HEK293 (cell line): ENCODE measurements around the gene GNG12.

ENCODE experiments used
- HOXD13 ChIP-seq: sonication (generic); formaldehyde crosslinking; IDR thresholded peaks from 2 replicates; pipeline ENCODE4 v1.8.0; 2022; ENCODE audit warnings: missing genetic modification reagents, borderline replicate concordance
- INSM2 ChIP-seq: fragments of 450-650 bp; formaldehyde crosslinking; IDR thresholded peaks from 2 replicates; pipeline ENCODE4 v1.5.1; 2016; ENCODE audit warnings: missing biosample characterization, missing genetic modification characterization
- MYNN ChIP-seq: fragments of 450-650 bp; formaldehyde crosslinking; IDR thresholded peaks from 2 replicates; pipeline ENCODE4 v1.5.1; 2016; ENCODE audit warnings: missing biosample characterization, missing genetic modification characterization, borderline replicate concordance
- RBAK ChIP-seq: fragments of 450-650 bp; formaldehyde crosslinking; IDR thresholded peaks from 2 replicates; pipeline ENCODE4 v1.5.1; 2016; ENCODE audit warnings: missing biosample characterization, missing genetic modification characterization
- REPIN1 ChIP-seq: fragments of 450-650 bp; formaldehyde crosslinking; IDR thresholded peaks from 2 replicates; pipeline ENCODE4 v1.5.1; 2017; ENCODE audit warnings: missing biosample characterization, missing genetic modification characterization, low read depth
- SCRT1 ChIP-seq: fragments of 450-650 bp; formaldehyde crosslinking; IDR thresholded peaks from 2 replicates; pipeline ENCODE4 v1.5.1; 2016; ENCODE audit warnings: missing biosample characterization, missing genetic modification characterization, borderline replicate concordance
- SCRT2 ChIP-seq: fragments of 450-650 bp; formaldehyde crosslinking; IDR thresholded peaks from 2 replicates; pipeline ENCODE4 v1.5.1; 2016; ENCODE audit warnings: missing biosample characterization, missing genetic modification characterization
- ZBTB21 ChIP-seq: fragments of 450-650 bp; formaldehyde crosslinking; IDR thresholded peaks from 2 replicates; pipeline ENCODE4 v1.5.1; 2017; ENCODE audit warnings: missing biosample characterization, missing genetic modification characterization
- ZBTB44 ChIP-seq: fragments of 450-650 bp; IDR thresholded peaks from 2 replicates; pipeline ENCODE4 v1.5.1; 2018; ENCODE audit warnings: missing biosample characterization, mild to moderate bottlenecking, missing genetic modification characterization
- ZFHX2 ChIP-seq: fragments of 450-650 bp; formaldehyde crosslinking; conservative IDR thresholded peaks from 2 replicates; pipeline ENCODE4 v1.5.1; 2016; ENCODE audit warnings: missing biosample characterization, missing genetic modification characterization
- ZNF132 ChIP-seq: fragments of 450-650 bp; formaldehyde crosslinking; IDR thresholded peaks from 2 replicates; pipeline ENCODE4 v1.5.1; 2017; ENCODE audit warnings: missing biosample characterization, missing genetic modification characterization, borderline replicate concordance
- ZNF155 ChIP-seq: fragments of 450-650 bp; formaldehyde crosslinking; IDR thresholded peaks from 2 replicates; pipeline ENCODE4 v1.5.1; 2016; ENCODE audit warnings: missing biosample characterization, missing genetic modification characterization
- ZNF223 ChIP-seq: fragments of 450-650 bp; formaldehyde crosslinking; IDR thresholded peaks from 2 replicates; pipeline ENCODE4 v1.5.1; 2016; ENCODE audit warnings: missing biosample characterization, missing genetic modification characterization
- ZNF280D ChIP-seq: fragments of 450-650 bp; formaldehyde crosslinking; IDR thresholded peaks from 2 replicates; pipeline ENCODE4 v1.5.1; 2016; ENCODE audit warnings: missing biosample characterization, missing genetic modification characterization
- ZNF366 ChIP-seq: fragments of 450-650 bp; formaldehyde crosslinking; conservative IDR thresholded peaks from 2 replicates; pipeline ENCODE4 v1.5.1; 2016; ENCODE audit warnings: missing biosample characterization, missing genetic modification characterization
- ZNF37A ChIP-seq: fragments of 450-650 bp; IDR thresholded peaks from 2 replicates; pipeline ENCODE4 v1.5.1; 2018; ENCODE audit warnings: missing biosample characterization, missing genetic modification characterization
- ZNF548 ChIP-seq: fragments of 450-650 bp; formaldehyde crosslinking; IDR thresholded peaks from 2 replicates; pipeline ENCODE4 v1.5.1; 2016; ENCODE audit warnings: missing biosample characterization, missing genetic modification characterization
- ZNF561 ChIP-seq: fragments of 450-650 bp; IDR thresholded peaks from 2 replicates; pipeline ENCODE4 v1.5.1; 2018; ENCODE audit warnings: missing biosample characterization, missing genetic modification characterization, borderline replicate concordance
- ZNF585B ChIP-seq: fragments of 450-650 bp; formaldehyde crosslinking; IDR thresholded peaks from 2 replicates; pipeline ENCODE4 v1.5.1; 2016; ENCODE audit warnings: missing biosample characterization, missing genetic modification characterization
- ZNF610 ChIP-seq: fragments of 450-650 bp; formaldehyde crosslinking; IDR thresholded peaks from 2 replicates; pipeline ENCODE4 v1.5.1; 2016; ENCODE audit warnings: missing biosample characterization, missing genetic modification characterization, borderline replicate concordance
- ZNF621 ChIP-seq: fragments of 450-650 bp; formaldehyde crosslinking; IDR thresholded peaks from 2 replicates; pipeline ENCODE4 v1.5.1; 2017; ENCODE audit warnings: missing biosample characterization, missing genetic modification characterization
- ZNF624 ChIP-seq: fragments of 450-650 bp; formaldehyde crosslinking; IDR thresholded peaks from 2 replicates; pipeline ENCODE4 v1.5.1; 2017; ENCODE audit warnings: missing biosample characterization, missing genetic modification characterization
- ZNF670 ChIP-seq: fragments of 450-650 bp; formaldehyde crosslinking; IDR thresholded peaks from 2 replicates; pipeline ENCODE4 v1.5.1; 2016; ENCODE audit warnings: missing biosample characterization, missing genetic modification characterization, low read depth
- ZNF76 ChIP-seq: fragments of 450-650 bp; formaldehyde crosslinking; IDR thresholded peaks from 2 replicates; pipeline ENCODE4; 2016; ENCODE audit warnings: low read depth, missing biosample characterization, missing genetic modification characterization, borderline replicate concordance
- ZNF777 ChIP-seq: fragments of 450-650 bp; formaldehyde crosslinking; IDR thresholded peaks from 2 replicates; pipeline ENCODE4 v1.5.1; 2017; ENCODE audit warnings: missing biosample characterization, missing genetic modification characterization, borderline replicate concordance
- TF ChIP-seq, protein P1 (sequence below): fragments of 450-650 bp; formaldehyde crosslinking; IDR thresholded peaks from 2 replicates; pipeline ENCODE4 v1.5.1; 2017; ENCODE audit warnings: missing biosample characterization, missing genetic modification characterization

GNG12 gene

GRCh38 chr1:67685067-67685557 is 148.2 kb downstream of the GNG12 start, which contains the start of gene GADD45A (continued):
- TF ChIP-seq ZNF366 (no peak), ZNF610 (tag by site-specific recombination) (peak; percentile 44; the same call in 1 of the 2 replicates), ZNF155 (tag by site-specific recombination) (no peak), ZNF621 (tag by site-specific recombination) (no peak), RBAK (tag by site-specific recombination) (no peak), SCRT1 (tag by site-specific recombination) (no peak), ZBTB21 (tag by site-specific recombination) (no peak), ZNF76 (tag by site-specific recombination) (no peak; the same call in 1 of the 2 replicates), REPIN1 (tag by site-specific recombination) (peak; percentile 36; the same call in 1 of the 2 replicates), ZNF37A (tag by site-specific recombination) (no peak), ZFHX2 (tag by site-specific recombination) (no peak), ZNF561 (no peak; the same call in 1 of the 2 replicates), ZNF132 (no peak), ZNF548 (tag by site-specific recombination) (no peak), ZNF670 (tag by site-specific recombination) (no peak), ZNF777 (tag by site-specific recombination) (no peak), ZNF280D (no peak), HOXD13 (no peak), MYNN (tag by site-specific recombination) (no peak), ZBTB44 (tag by site-specific recombination) (no peak), ZNF624 (tag by site-specific recombination) (no peak), ZNF585B (tag by site-specific recombination) (no peak), ZNF223 (tag by site-specific recombination) (no peak), SCRT2 (tag by site-specific recombination) (no peak), INSM2 (tag by site-specific recombination) (no peak)
- TF ChIP-seq, protein P1, sequence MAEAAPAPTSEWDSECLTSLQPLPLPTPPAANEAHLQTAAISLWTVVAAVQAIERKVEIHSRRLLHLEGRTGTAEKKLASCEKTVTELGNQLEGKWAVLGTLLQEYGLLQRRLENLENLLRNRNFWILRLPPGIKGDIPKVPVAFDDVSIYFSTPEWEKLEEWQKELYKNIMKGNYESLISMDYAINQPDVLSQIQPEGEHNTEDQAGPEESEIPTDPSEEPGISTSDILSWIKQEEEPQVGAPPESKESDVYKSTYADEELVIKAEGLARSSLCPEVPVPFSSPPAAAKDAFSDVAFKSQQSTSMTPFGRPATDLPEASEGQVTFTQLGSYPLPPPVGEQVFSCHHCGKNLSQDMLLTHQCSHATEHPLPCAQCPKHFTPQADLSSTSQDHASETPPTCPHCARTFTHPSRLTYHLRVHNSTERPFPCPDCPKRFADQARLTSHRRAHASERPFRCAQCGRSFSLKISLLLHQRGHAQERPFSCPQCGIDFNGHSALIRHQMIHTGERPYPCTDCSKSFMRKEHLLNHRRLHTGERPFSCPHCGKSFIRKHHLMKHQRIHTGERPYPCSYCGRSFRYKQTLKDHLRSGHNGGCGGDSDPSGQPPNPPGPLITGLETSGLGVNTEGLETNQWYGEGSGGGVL (tag by site-specific recombination), result no peak
- TF ChIP-seq, all 188 proteins: peak for 39
